T47D (cell line): ENCODE measurements around the gene C17orf100.
"Not testable (repeated sequence)": the region's sequence is repeated elsewhere in the genome, so short reads cannot be mapped to it uniquely, and the experiment has no call there.

Experiments
- DNase-seq, 2 experiments: peaks; one replicate each; pipeline versions ENCODE4 v3.0.0 to v3.0.0-alpha.2; 2011 to 2012; ENCODE audit warnings: low read depth in 1 of 2, low spot score in 1 of 2
- JUND ChIP-seq: IDR thresholded peaks from 2 replicates; pipeline ENCODE4 v1.6.1; 2012; ENCODE audit warnings: low read depth
- in situ Hi-C: cut with HindIII; loops from 2 replicates; pipeline ENCODE4 v1.10.0; 2016; ENCODE audit warnings: low sequenced_read_pairs, low pct_unique_long_range_greater_than_20kb

Gene C17orf100

DNA sequence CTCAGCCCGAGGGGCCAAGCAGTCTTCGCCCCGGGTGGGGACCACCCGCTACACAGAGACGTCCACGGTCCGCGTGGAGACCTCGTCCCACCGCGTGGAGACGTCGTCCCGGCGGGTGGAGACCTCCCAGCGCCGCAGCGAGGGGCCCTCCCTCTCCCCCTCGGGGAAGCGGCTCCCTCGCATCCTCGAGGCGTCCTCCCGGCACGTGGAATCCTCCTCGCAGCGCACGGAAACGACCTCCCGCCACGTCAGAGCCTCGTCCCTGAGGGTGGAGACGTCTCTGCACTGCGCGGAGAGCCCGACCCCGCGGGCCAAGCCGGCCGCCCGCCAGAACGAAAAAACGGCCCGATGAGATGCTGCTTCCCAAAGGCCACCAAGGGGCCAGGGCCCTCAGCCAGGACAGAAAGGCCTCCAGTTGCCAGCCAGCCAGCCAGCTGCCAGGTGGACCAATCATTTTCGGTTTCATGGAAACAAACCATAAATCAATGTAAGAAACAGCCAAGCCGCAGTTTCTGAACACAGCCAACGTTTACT is 424 bp downstream of the C17orf100 start:
- no peak for TF ChIP-seq JUND
- in situ Hi-C loops = no loop called here
- peak; percentile 39 to 75 for DNase-seq

DNA sequence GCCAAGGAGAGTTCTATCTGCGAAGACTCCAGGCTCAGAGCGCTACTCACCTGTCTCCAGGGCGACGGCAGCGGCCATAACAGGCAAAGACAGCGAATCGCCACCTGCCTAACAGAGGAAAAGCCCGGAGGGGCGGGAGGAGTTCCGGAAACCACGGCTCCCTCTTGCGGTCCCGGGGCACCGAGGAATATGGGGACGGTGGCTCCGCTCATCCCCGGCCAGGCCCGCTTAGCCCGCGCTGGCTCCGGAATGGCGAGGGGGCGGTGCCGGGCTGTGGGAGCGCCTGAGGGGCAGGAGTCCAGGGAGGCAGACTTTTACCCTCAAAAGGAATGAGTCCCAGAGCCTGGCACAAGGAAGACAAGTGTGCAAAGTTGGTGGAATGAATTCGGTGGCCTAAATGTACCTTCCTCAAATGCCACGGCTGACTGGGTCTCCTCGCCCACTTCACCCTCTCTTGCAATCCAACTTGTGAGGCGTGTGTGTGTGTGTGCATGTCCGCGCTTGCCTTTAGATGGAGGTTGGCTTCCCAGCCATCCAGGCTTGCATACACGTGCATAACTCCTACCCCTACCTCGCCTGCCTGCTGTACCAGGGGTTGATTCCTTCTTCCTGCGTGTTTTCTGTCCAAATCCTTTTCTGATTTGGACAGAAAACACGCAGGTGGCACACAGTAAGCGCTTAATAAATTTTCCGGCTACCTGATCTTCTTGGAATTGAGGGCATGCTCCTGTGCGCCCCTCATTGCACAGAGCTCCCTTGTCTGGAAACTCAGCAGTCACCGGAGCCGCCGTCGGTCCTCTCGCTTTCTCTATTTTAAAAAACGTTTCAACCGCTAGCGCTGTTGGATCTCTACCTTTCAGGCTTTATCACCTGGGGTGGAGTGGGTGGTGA is 3.5 kb downstream of the C17orf100 start:
- no peak for TF ChIP-seq JUND
- in situ Hi-C loops = no loop called here
- no peak for DNase-seq

DNA sequence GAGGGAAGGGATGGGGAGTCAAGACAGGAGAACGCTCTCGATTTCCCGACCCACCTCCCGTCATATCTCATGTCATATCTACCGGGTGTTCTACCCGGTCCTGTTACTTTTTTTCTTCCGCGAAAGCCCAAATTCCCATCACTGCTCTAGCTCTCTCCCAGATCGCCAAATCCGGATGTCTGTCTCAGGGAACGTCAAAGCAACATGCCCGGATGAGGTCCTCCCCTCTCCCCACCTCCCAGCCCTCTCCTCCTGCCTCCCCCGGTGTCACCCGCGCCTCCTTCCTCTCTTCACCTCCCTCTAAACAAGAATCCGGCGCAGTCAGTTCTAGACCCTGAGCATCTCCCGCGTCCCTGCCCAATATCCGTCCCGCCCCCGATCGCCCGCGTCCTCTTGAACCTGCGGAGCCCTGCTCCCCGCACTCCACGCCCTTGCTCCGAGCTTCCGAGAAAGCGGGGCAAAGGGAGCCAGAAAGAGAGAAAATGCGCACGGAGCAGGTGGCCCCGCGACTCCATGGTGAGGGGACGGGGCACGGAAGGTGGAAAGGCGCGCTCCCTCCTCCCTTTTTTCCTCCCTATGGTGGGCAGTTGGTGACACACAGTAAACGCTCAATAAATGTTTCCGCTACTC is 4.3 kb downstream of the C17orf100 start:
- DNase-seq, in situ Hi-C loops: not testable (repeated sequence)

DNA sequence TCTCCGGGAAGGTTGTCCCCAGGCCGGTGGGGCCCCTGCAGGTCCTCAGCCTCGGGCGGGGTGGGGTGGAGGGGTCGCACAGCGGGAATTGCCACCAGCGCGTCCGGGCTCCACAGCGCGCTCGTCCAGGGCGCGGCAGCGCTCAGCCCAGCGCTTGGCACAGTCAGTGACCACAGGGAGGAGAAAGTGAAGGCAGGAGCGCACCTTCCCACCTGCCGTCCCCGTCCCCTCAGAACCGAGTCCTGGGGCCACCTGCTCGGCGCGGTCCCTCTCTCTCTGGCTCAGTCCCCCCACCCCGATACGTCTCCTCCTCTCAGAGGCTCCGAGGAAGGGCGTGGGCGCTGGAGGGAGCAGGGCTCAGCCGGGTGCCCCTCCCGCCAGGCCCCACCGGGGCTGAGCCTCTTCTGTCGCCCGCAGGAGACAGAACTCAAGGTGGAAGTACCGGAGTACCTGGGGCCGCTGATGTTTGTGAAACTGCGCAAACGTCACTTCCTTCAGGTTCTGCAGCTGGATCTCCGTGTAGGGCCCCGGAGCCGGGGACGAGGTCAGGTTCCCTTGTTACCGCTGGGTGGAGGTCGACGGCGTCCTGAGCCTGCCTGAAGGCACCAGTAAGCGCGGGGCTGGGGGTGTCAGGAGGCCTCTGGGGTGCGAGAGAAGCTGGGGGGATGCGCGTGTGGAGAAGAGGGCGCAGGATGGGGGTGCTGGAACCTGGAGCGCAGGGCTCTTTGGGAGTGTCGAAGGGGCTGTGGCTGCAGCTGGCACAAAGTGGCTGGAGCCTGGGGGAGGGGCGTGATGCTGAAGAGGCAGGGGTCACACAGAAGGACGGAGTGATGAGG is 5.5 kb downstream of the C17orf100 start:
- in situ Hi-C loops, DNase-seq: not testable (repeated sequence)

DNA sequence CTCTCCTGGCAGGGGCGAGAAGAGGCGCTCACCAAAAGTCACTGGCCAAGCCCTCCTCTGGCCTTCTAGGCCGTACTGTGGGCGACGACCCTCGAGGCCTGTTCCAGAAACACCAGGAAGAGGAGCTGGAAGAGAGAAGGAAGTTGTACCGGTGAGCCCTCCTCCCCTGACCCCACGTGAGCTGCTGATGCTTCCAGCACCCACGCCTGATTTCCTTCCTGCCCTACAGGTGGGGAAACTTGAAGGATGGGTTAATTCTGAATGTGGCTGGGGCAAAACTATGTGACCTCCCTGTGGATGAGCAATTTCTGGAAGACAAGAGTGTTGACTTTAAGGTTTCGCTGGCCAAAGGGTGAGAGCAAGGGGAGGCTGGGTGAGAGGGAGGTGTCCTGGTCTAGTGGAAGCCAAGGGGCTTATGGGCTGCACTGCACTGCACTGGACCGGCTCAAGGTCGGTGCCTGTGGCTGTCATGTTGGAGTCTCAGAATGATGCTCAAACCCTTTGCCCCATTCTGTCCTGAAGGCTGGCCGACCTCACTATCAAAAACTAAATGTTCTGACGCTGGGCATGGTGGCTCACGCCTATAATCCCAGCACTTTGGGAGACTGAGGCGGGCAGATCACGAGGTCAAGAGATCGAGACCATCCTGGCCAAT is 6.2 kb downstream of the C17orf100 start:
- in situ Hi-C loops = no loop called here
- no peak for TF ChIP-seq JUND
- peak in 1 of 2 experiments; percentile 39 for DNase-seq

DNA sequence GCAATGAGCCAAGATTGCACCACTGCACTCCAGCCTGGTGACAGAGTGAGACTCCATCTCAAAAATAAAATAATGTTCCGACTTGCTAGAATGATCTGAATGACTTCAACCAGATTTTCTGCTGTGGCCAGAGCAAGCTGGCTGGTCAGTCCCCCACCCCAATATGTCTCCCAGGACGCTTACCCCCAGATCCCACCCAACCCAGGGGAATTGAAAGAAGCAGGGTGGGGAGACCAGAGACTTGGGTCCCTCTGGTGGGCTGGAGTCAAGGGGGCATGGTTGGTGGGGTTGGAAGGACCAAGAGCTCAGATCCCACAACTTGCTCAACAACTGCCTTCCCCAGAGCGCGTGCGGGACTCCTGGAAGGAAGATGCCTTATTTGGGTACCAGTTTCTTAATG is 6.8 kb downstream of the C17orf100 start:
- DNase-seq, in situ Hi-C loops: not testable (repeated sequence)

DNA sequence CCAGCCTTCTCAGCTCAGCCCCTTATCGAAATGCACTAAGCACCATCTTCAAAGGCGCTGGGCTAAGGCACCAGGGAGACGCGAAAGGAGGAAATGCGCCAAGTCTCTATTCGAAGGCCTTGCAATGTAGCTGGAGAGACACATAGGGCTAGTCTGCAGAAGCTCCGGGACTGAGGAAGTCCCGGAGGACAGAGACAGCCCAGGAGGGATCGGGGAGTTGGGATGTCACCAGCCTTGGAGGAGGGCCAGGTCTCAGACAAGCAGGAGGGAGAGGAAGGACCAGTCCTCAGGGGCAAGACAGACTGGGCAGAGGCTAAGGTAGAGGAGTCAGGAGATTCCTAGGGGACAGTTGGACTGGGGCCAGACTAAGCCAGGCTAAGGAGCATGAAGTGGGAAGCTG is 8.5 kb downstream of the C17orf100 start:
- in situ Hi-C loops = no loop called here
- no peak for TF ChIP-seq JUND
- DNase-seq = no peak

DNA sequence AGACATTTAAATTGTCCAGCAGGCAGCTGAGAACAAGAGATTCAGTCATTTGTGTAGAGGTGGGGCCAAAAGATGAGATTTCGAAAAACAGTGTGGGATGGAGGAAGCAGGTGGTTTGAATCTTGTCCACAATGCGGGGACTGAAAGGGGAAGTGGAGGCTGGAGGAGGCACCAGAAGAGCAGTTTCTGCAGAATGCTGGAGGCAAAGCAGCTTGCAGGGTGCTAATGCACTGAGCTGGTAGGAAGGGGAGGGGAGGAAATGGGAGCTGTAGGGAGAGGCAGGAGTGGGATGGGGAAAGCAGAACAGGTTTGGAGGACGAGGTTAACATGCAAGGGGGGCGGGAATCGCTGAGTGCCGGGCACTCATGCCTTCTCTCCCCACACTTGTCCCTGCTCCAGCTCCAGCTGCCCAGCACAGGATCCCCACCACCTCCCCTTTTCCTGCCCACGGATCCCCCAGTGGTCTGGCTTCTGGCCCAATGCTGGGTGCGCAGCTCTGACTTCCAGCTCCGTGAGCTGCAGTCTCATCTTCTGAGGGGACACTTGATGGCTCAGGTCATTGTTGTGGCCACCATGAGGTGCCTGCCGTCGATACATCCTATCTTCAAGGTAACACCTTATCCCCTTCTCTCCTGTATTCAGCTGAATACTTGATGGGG is 9.4 kb downstream of the C17orf100 start:
- TF ChIP-seq JUND = no peak
- no peak for DNase-seq
- in situ Hi-C loops = no loop called here

DNA sequence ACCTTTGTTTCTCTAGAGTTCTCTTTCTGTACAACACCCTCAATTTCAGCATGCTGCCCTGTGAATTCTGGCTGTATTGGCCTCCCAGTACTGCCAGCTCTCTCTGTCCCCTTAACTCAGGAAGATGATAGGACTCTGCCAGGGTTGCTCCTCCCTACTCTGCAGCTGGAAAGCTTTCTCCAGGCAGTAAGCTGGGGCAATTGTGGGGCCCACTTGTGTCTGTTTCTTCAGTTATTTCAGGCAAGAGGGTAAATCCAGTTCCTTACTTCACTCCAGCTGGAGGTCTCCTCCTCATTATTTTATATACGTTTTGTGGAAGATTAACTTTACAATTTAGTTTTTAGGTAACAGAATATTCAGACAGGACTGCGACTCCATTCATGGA is 9.9 kb downstream of the C17orf100 start:
- no peak for TF ChIP-seq JUND
- no peak for DNase-seq
- in situ Hi-C loops = no loop called here

DNA sequence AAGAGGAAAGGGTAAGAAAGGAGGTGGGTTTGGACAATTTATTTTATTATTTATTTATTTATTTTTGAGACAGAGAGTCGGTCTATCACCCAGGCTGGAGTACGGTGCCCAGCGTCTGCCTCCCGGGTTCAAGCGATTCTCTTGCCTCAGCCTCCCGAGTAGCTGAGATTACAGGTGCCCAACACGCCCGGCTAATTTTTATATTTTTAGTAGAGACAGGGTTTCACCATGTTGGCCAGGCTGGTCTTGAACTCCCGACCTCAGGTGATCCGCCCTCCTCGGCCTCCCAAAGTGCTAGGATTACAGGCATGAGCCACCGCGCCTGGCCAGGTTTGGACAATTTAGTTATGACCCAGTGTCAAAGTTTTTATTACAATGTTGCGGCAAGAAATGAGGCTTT is 11.6 kb downstream of the C17orf100 start:
- DNase-seq, in situ Hi-C loops: not testable (repeated sequence)

DNA sequence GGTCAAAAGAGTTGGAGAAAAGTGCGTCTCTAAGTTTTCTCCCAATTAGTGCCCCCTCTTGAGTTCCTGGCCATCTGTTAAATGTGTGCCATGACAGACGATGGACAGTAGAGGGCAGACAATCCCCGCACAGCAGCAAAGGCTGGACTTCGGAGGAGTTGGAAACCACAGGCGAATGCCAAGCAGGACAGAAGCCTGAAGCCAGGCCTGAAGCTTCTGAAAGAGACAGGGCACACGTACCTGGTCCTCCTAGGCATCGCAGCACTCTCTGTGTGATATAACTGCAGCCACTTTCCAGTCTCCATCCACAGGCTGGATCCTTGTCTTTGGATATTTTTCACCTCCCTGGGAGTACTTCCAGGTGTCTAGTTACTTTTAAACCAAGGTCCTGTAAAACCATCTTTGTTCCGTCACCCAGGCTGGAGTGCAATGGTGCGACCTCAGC is 14.5 kb downstream of the C17orf100 start:
- TF ChIP-seq JUND = no peak
- peak; percentile 52 to 83 for DNase-seq
- in situ Hi-C loops = no loop called here

DNA sequence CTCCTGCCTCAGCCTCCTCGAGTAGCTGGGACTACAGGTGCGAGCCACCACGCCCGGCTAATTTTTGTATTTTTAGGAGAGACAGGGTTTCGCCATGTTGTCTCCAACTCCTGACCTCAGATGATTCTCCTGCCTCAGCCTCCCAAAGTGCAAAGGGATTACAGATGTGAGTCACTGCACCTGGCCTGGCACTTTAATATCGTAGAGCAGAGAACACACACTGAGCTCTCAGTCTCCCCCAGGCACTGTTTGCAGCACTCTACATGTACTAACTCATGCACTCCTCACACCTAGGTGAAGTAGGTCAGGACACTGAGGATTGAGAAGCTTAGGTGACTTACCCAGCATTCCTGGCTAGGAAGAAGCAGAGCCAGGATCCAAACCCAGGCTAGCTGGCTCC is 15.0 kb downstream of the C17orf100 start:
- in situ Hi-C loops = no loop called here
- no peak for TF ChIP-seq JUND
- DNase-seq = no peak
